Measurements from ENCODE around the gene PDCD2L. TPM values are rescaled to one million over a fixed set of nuclear protein-coding genes. Genes with fewer than 3 reads are reported as not detected.
A peak's percentile ranks its signal among the peaks of the same experiment; 100 is the strongest.

The PDCD2L gene
- total RNA-seq, 1 donor from 2014 or later, result 8.5 TPM

DNA sequence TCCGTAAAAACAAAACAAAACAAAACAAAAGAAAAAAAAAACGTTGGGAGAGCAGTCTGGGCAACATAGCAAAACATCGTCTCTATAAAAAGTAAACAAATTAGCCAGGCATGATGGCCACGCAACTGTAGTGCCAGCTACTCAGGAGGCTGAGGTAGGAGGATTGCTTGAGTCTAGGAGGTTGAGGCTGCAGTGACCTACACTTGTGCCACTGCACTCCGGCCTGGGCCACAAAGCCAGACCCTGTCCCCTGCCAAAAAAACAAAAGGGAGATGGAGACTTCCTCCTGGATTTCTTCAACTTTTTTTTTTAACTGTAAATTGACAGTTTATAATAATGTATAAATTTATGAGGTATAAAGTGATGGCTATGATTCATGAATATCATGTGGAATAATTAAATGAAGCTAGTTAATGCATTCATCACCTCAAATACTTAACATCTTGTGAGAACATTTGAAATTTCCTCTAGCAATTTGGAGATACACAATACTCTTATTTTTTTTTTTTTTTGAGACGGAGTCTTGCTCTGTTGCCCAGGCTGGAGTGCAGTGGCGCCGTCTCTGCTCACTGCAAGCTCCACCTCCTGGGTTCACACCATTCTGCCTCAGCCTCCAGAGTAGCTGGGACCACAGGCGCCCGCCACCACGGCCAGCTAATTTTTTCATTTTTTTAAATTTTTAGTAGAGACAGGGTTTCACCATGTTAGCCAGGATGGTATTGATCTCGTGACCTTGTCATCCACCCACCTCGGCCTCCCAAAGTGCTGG, 1.9 kb downstream of the PDCD2L start:
- intact Hi-C loops (cut with DNase I), result no loop called here
- DNase-seq (ENCODE audit: low spot score), result no peak

DNA sequence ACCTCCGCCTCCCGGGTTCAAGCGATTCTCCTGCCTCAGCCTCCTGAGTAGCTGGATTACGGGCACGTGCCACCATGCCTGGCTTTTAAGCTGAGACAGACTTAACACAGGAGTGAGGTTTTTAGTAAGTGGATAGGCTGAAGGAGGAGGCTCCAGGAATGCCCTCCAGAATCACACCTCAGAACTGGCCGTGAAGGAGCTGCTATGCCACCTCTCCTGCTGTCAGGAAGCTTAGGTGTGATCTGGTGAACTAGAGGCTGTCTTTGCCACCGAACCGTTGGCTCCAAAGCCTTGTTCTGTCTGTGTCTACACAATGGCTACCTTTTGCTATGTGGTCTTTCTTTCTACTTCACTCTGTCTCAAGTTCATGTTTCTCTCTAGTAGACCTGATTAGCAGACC, 4.2 kb downstream of the PDCD2L start:
- intact Hi-C loops (cut with DNase I), result no loop called here

DNA sequence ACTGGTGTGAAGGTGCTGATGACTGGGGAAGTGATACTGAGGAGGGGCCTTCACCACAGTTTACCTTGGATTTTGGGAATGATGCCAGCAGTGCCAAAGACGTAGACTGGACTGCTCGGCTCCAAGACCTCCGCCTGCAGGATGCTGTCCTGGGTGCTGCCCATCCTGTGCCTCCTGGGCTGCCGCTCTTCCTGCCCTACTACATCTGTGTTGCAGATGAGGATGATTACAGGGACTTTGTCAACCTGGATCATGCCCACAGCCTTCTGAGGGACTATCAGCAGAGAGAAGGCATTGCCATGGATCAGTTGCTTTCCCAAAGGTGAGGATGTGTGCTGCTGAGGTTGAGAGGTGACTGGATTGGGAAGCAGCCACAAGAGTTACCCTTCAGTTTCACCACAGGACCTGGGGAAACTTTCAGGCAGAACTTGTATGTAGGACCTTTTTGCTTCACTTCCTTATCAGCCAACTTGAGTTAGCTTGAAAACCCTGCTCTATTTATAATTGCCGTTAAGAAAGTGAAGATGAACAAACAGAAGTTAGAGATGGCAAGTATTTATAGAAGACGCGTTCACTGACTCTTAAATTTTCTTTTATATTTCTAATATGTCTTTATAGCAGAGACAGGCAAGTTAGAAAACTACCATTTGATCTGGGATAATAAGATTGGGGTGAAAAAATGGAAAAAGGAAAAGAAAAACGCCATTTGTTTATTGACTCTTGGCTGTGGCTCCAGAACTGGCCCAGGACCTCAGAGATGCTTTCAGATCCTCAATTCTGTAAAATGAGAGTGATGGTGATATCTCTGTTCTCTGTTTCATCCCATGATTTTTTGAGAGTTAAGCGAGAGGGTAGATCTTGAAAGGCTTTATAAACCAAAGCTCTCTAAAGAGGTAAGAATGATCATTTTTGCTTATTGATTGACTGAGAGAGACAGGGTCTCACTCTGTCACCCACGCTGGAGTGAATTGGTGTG, 5.3 kb downstream of the PDCD2L start:
- intact Hi-C loops (cut with DNase I), result no loop called here
- DNase-seq (ENCODE audit: low spot score), result peak; percentile 14

More for the DNA sequence above, 4.2 kb downstream of the PDCD2L start:
- DNase-seq (ENCODE audit: low spot score), result peak; percentile 4

DNA sequence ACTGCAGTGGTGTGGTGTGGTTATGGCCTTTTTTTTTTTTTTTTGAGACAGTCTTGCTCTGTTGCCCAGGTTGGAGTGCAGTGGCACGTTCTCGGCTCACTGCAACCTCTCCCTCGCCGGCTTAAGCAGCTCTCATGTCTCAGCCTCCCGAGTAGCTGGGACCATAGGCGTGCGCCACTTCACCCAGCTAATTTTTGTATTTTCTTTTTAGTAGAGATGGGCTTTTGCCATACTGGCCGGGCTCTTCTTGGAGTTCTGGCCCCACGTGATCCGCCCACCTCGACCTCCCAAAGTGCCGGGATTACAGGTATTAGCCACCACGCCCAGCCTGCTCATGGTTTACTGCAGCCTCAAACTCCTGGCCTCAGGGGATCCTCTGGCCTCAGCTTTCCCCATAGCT, 7.0 kb downstream of the PDCD2L start:
- peak; percentile 14 for DNase-seq (ENCODE audit: low spot score)

DNA sequence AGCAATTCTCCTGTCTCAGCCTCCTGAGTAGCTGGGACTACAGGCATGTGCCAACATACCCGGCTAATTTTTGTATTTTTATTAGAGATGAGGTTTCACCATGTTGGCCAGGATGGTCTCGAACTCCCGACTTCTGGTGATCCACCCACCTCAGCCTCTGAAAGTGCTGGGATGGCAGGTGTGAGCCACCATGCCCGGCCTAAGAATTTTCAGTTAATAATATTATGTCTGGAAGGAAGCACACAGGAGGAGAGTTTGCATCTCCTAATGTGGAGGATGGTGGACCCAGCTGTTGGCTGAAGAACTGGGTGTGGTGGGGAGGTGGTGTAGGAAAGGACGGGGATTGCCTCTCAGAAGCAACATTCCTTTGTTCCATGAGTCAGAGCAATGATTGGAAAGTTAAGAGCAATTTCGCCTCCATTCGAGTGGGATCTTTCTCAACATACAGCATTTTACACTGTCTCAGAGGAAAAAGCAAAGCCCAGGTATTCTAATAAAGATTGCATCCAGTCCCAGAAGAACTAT, 11.9 kb downstream of the PDCD2L start:
- DNase-seq (ENCODE audit: low spot score), result peak; percentile 27
- intact Hi-C loops (cut with DNase I), result no loop called here

More for the DNA sequence above, 7.0 kb downstream of the PDCD2L start:
- intact Hi-C loops (cut with DNase I), result no loop called here

DNA sequence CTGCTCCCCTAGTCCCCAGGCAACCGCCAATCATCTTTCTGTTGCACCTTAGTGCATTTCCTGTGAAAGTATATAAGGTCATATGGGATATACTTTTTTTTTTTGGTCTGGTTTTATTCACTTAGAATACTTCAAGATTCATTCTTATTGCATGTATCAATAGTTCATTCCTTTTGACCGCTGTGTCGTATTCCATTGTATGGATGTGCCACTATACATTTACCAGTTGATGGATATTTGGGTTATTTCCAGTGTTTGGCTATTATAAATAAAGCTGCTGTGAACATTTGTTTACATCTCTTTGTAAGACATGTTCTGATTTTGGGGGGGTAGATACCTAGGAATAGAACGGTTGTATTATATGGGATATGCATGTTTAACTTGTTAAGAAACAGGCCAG, 14.1 kb downstream of the PDCD2L start:
- intact Hi-C loops (cut with DNase I), result no loop called here
- DNase-seq (ENCODE audit: low spot score), result no peak

DNA sequence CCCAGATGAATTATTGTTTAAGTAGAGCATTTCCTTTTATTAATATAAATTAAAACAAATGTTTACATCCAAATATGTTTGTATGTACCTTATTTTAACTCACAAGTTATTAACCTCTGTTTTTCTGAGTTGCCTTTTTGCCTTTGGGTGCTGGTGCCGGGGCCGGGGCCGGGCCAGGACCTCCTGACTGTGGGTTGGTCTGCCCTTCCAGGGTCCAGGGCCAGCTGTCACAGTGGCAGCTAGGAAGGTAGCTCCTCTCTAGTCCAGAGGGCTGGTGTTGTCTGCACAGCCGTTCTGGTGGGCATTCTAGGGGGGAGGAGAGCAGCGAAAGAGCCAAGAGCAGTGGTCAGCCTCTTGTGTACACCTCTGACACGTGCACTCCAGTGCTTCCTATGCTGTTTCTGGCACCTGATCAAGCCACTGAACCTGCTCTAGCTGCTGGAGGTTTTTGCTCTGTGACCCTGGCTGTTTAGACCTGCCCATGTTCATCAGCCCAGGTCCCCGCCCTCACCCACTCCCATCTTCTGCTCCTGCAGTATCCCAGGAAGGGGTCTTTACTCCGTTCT, 22.0 kb downstream of the PDCD2L start:
- intact Hi-C loops (cut with DNase I), result loop anchor here (5.0 kb wide), 3 partner anchors 56 to 254 kb away; partner anchors contain the start of genes LSM14A and WTIP
- no peak for DNase-seq (ENCODE audit: low spot score)

DNA sequence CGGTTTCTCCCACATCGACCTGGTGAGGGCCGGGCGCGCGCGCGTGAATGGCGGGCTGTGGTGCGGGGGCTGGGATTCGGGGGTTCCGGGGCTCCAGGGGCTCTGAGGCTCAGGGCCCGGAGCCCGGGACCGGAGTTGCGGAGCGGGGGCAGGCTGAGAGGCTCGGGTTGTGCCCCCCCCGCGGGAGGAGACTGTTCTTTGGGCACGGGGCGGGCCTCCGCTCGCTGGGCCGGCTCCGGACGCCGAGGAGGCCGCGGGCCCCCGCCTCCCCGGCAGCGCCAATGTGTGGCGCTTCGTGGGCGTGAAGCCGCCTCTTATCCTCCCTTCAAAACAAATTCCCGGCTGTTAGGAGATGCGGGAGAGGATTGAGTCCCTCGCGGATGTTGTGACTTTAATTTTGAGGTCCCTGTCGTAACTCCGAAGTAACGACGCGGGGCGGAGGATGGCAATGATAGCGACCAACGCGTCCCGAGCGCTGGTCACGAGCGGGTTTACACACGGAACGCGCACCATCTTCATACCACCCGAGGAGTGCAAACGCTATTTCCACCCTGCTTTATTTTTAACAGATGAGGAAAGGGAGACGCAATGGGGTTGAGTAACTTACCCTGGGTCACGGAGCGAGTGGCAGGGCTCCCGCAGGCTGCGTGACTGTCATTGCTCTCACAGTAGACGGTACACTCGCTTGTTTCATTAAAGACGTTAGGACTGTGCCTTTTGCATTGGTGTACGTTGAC, 24.5 kb downstream of the PDCD2L start:
- intact Hi-C loops (cut with DNase I), result loop anchor here (5.0 kb wide), 3 partner anchors 54 to 256 kb away; partner anchors contain the start of genes LSM14A and WTIP
- DNase-seq (ENCODE audit: low spot score), result no peak

DNA sequence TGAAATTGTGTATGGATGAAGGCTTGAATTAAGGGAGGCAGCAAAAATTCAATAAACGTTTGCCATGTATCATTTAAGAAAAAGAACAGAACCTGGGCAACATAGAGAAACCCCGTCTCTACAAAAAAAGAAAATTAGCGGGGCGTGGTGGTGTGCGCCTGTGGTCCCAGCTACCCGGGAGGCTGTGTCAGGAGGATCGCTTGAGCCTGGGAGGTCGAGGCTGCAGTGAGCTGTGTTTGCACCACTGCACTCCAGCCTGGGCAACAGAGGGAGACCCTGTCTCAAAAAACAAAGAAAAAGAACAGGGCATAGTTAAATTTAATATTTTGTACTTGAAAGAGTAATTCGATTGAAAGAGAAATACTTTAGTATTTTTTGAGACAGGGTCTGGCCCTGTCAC, 25.4 kb downstream of the PDCD2L start:
- intact Hi-C loops (cut with DNase I), result loop anchor here (5.0 kb wide), 3 partner anchors 53 to 257 kb away; partner anchors contain the start of genes LSM14A and WTIP
- no peak for DNase-seq (ENCODE audit: low spot score)

DNA sequence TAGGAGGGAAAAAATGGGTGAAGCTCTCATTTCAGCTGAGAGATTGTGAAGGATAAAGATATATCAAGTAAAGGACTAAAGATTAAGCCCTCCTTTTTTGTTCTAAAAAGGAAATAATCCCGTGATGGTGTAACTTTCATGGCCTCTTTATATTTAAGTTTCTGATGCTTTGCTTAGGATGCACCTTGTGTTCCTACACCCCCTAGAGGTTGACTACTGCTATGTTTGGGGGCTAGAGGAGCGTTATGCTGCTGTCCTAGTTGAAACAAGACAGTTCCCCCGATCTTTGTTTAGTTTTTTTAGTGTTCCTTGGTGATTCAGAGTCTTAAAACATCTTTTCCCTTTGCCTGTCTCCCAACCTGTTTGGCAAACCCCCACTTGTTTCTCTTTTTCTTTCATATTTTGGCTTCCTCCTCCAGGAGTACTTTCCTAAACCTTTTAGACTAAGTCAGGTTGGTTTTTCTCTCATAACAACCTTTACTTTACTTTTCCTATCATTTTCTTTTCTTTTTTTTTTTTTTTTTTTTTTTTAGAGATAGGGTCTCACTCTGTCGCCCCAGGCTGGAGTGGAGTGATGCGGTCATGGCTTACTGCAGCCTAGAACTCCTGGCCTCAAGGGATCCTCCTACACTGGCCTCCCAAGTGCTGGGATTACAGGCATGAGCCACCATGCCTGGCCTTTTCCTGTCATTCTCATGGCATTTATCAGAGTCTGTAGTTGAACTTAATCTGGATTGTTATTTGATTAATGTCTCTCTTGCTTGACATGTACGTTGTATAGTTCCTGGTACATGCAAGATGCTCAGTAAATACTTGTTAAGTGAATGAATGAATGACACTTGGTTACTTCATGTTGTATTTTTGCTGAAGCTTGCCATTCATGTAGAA, 26.8 kb downstream of the PDCD2L start:
- intact Hi-C loops (cut with DNase I), result loop anchor here (2.0 kb wide), 1 partner anchor 66 kb away; the partner anchor contains the start of gene GPI
- no peak for DNase-seq (ENCODE audit: low spot score)

DNA sequence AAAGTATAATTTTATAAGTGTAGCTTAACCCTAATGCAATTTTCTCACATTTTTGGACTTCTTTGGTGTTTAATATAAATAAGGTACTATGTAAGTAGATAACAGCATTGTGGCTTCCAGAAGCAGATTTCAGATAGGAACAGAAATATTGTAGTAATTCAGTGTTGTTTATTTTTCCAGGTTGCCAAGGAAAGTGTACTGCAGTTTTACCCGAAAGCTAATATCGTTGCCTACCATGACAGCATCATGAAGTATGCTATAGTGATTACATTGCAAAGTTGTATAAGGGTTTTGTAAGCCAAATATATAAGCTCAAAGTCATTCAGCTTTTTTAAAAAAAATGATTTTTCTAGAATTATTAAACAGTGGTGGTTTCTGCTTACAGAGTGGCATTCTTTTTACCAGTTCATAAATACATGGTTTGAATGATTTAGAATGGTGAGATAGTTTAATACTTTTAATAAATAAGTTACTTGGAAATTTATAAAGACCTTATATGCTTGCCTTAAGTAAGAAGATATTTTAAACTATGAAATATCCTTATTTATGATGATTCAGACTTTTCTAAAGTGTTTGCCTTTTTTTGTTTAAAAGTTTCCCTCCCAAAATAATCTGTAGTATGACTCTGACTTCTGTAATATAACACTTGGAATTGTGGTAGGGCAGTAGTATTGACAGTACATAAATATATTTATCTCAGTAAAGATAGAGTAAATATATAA, 27.6 kb downstream of the PDCD2L start:
- intact Hi-C loops (cut with DNase I), result loop anchor here (2.0 kb wide), 1 partner anchor 67 kb away; the partner anchor contains the start of gene GPI
- no peak for DNase-seq (ENCODE audit: low spot score)

DNA sequence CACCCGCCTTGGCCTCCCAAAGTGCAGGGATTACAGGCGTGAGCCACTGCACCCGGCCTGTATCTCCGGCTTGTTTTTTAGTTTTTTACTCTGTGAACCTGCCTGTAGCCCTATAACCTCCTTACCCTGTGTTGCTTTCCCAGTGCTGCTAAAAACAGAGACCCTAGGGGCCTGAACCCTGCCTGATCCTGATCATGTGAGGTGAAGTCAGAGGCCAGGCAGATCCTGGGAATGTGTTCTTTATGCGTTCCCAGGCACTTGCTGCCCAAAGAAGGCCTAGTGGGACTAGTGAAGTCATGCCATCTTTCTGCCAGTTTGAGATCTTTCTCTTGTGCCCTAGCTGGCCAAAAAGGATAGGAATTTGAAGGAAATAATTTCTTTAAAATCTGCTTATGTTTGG, 28.6 kb downstream of the PDCD2L start:
- intact Hi-C loops (cut with DNase I), result no loop called here
- DNase-seq (ENCODE audit: low spot score), result no peak

DNA sequence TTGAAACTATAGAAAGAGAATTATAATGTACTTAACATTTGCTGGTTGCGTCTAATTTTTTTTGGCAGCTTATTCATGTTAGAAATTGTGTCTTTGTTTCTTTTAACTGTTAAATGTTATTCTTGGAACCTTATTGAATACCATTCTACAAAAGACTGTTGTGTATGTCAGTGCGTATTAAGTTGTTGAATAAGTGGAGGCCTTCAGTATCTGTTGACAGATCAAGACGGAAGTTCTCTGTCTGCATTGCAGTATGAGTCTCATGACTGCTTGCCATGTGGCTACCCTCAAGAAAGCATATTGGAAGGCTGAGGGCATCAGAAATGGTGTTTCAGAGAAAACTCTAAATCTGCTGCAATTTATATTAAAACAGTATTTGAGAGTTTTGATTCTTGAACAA, 32.5 kb downstream of the PDCD2L start:
- intact Hi-C loops (cut with DNase I), result no loop called here

DNA sequence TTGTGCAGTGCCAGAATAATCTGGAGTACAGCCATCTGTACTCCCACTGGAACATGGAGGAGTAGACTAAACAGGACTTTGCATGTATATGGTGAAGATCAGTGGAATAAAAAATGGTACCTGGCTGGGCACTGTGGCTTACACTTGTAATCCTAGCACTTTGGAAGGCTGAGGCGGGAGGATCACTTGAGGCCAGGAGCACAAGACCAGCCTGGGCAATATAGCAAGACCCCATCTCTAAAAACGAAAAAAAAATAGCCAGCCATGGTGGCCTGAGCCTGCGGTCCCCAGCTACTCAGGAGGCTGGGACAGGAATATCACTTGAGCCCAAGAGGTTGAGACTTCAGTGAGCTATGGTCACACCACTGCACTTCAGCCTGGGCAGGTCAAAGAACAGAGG, 44.0 kb downstream of the PDCD2L start:
- DNase-seq (ENCODE audit: low spot score), result no peak

More for the DNA sequence above, 32.5 kb downstream of the PDCD2L start:
- DNase-seq (ENCODE audit: low spot score), result no peak

DNA sequence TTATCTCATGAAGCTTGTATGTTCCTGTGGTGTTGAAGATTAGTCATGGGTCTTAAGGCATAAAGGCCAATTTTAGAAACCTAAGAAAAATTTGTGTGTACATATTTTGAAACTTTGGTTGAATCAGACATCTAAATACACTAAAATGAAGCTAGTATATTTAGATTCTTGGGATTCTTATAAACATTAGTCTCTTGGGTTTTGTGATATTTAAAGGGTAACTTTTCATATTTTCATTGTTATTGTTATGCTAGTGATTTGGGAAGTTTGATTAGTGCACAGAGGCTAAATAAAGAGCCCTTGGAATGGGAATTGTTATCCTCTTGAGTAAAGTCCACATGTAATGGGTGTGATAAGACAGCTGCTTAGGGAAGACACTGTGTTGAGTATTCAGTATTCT, 48.5 kb downstream of the PDCD2L start:
- no peak for DNase-seq (ENCODE audit: low spot score)

More for the DNA sequence above, 44.0 kb downstream of the PDCD2L start:
- intact Hi-C loops (cut with DNase I), result no loop called here

DNA sequence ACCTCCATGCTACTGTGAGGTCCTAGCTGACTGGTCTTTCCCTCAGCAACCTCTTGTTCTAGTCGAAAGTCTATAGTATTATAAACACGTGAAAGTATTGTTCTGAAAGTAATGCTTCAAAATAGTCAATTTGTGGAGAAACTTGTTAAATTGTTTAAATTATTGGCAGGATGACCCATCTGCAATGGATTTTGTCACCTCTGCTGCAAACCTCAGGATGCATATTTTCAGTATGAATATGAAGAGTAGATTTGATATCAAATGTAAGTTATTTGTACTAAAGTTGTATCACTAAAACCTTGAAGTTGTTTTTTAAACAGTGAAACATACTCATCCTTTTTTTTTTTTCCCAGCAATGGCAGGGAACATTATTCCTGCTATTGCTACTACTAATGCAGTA, 49.9 kb downstream of the PDCD2L start:
- intact Hi-C loops (cut with DNase I), result no loop called here
- no peak for DNase-seq (ENCODE audit: low spot score)

More for the DNA sequence above, 48.5 kb downstream of the PDCD2L start:
- intact Hi-C loops (cut with DNase I), result no loop called here

DNA sequence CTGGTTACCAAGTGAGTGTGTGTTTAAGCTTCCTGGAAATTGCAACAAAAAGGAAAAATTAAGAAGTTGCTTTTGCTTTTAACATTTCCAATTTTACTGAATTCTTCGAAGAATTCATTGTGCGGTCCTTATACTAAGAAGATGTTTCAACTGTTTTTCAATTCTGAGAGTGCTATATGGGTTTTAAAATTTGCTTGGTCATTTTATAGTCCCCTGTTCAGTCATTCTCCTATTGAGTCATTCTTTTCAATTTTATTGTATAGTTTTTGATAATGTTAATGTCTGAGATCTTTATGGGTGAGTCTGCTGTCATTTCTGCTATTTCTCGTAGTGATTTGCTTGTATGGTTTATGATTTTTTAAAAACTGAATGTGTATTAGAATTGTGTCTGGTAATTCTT, 50.5 kb downstream of the PDCD2L start:
- intact Hi-C loops (cut with DNase I), result no loop called here
- no peak for DNase-seq (ENCODE audit: low spot score)
